Fibroblast of lung (primary cell): Measurements from ENCODE around the gene MBOAT2.

Source experiments
- EZH2 ChIP-seq: IDR thresholded peaks from 2 replicates; pipeline ENCODE4 v1.5.1; 2012; ENCODE audit warnings: low read length, control low read depth, mild to moderate bottlenecking; ENCODE audit errors: missing control alignments
- TF ChIP-seq, protein P1 (sequence below), 2 donors: IDR thresholded peaks in 1 of 2; conservative IDR thresholded peaks in 1 of 2; 1 replicate in 1 of 2; 2 replicates in 1 of 2; pipeline ENCODE4 v1.5.1; 2011 to 2012; ENCODE audit warnings: low read length in 2 of 2, control low read depth in 1 of 2, inconsistent platforms in 1 of 2, low read depth in 1 of 2, mild to moderate bottlenecking in 1 of 2

DNA sequence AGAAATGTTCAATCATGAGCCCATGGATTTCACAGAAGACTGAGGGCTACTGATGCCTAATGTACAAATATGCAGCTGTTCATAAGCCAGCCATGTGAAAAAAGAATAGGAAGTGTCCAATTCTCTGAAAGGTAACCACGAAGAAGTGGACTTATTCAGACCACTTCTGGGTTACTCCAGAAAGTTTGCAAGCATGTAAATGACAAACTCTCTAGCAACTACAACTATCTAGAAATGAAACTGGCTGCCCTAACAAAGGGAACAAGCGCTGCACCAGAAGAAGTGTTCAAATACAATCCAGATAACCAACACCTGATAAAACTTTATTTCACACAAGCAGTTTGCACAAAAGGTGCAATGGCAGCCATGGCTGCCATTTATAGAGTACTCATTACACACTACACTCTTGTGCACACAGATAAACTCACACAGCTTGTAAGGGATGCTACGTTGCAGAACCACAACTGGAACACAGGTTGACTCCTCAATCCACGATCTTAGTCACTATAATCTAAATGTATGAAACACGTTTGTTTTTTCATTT, 13.9 kb downstream of the MBOAT2 start:
- TF ChIP-seq, protein P1, sequence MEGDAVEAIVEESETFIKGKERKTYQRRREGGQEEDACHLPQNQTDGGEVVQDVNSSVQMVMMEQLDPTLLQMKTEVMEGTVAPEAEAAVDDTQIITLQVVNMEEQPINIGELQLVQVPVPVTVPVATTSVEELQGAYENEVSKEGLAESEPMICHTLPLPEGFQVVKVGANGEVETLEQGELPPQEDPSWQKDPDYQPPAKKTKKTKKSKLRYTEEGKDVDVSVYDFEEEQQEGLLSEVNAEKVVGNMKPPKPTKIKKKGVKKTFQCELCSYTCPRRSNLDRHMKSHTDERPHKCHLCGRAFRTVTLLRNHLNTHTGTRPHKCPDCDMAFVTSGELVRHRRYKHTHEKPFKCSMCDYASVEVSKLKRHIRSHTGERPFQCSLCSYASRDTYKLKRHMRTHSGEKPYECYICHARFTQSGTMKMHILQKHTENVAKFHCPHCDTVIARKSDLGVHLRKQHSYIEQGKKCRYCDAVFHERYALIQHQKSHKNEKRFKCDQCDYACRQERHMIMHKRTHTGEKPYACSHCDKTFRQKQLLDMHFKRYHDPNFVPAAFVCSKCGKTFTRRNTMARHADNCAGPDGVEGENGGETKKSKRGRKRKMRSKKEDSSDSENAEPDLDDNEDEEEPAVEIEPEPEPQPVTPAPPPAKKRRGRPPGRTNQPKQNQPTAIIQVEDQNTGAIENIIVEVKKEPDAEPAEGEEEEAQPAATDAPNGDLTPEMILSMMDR (conservative IDR thresholded peaks at IDR 0.05 in 1 of 2, IDR thresholded peaks at IDR 0.05 in 1 of 2; ENCODE audit: low read depth in 1 of 2, low read length in 2 of 2): no peak
- TF ChIP-seq EZH2: no peak
